Right atrium auricular region (tissue), 2 donors: ENCODE results near the gene SIRT1. TPM values are rescaled to one million over a fixed set of nuclear protein-coding genes. Genes with fewer than 3 reads are reported as not detected.
"Not testable (repeated sequence)": the region's sequence is repeated elsewhere in the genome, so short reads cannot be mapped to it uniquely, and the experiment has no call there.

Experiments used
- DNase-seq: peaks from one replicate; pipeline ENCODE4 v3.0.0-alpha.2; 2019; ENCODE audit warnings: low spot score
- H3K27ac ChIP-seq, 2 donors: fragments of 200-600 bp; sonication (generic); 1 replicate in 1 of 2; 2 replicates in 1 of 2; pipeline ENCODE4 v1.5.1; 2016 to 2019
- H3K27me3 ChIP-seq, 2 donors: fragments of 200-600 bp; sonication (generic); one replicate each; pipeline versions ENCODE4 v1.5.1 to v1.6.0; 2017 to 2019
- H3K36me3 ChIP-seq: fragments of 200-600 bp; sonication (generic); one replicate; pipeline ENCODE4 v1.5.1; 2016
- H3K4me1 ChIP-seq, 2 donors: fragments of 200-600 bp; sonication (generic); one replicate each; pipeline versions ENCODE4 v1.5.1 to v1.6.0; 2017 to 2019
- H3K4me3 ChIP-seq, 2 donors: fragments of 200-600 bp; sonication (generic); 1 replicate in 1 of 2; 2 replicates in 1 of 2; pipeline ENCODE4 v1.5.1; 2017 to 2019; ENCODE audit warnings: mild to moderate bottlenecking in 1 of 2, moderate library complexity in 1 of 2
- H3K9me3 ChIP-seq, 2 donors: fragments of 200-600 bp; sonication (generic); one replicate each; pipeline ENCODE4 v1.5.1; 2019
- total RNA-seq, 2 donors: library from RNA; depleted of rRNA; stranded (reverse); fragments of >200 nt; gene quantifications; one replicate each; pipeline ENCODE4 v1.1.0, GENCODE V29; 2016
- TF ChIP-seq, protein P1 (sequence below), 2 donors: fragments of 200-600 bp; sonication (generic); IDR thresholded peaks; one replicate each; pipeline ENCODE4 v1.5.1; 2019; ENCODE audit warnings: antibody characterized with exemption in 2 of 2

Gene SIRT1
- total RNA-seq, 2 donors from 2014 or later: 10.4 to 12.1 TPM

DNA sequence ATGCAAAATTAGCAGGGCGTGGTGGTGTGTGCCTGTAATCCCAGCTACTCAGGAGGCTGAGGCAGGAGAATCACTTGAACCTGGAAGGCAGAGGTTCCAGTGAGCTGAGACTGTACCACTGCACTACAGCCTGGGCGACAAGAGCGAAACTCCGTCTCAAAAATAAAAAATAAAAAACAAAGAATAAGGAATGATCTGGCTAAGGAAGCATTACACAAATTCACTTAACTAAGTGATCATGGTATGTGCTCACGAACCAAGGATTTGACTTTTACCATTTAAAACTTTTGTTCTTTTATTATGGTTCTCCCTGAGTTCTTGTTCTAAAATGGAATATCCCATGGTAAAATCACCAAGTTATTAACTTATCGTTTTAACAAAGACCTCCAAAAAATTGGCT, 71.2 kb downstream of the SIRT1 start:
- TF ChIP-seq, protein P1, sequence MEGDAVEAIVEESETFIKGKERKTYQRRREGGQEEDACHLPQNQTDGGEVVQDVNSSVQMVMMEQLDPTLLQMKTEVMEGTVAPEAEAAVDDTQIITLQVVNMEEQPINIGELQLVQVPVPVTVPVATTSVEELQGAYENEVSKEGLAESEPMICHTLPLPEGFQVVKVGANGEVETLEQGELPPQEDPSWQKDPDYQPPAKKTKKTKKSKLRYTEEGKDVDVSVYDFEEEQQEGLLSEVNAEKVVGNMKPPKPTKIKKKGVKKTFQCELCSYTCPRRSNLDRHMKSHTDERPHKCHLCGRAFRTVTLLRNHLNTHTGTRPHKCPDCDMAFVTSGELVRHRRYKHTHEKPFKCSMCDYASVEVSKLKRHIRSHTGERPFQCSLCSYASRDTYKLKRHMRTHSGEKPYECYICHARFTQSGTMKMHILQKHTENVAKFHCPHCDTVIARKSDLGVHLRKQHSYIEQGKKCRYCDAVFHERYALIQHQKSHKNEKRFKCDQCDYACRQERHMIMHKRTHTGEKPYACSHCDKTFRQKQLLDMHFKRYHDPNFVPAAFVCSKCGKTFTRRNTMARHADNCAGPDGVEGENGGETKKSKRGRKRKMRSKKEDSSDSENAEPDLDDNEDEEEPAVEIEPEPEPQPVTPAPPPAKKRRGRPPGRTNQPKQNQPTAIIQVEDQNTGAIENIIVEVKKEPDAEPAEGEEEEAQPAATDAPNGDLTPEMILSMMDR (IDR thresholded peaks at IDR 0.05): no peak
- Histone ChIP-seq H3K9me3 (no peaks in the 10 kb centered on the region), H3K36me3 (peaks cover 33% of the 10 kb centered on the region), H3K4me3 (no peak overlapping the region), H3K4me1 (no peaks in the 10 kb centered on the region), H3K27me3 (no peaks in the 10 kb centered on the region), H3K27ac (no peak overlapping the region)
- DNase-seq: no peak

GRCh38 chr10:67959839-67960476, 75.5 kb downstream of the SIRT1 start:
- no peak overlapping the region for H3K4me3 ChIP-seq
- no peaks in the 10 kb centered on the region for H3K9me3 ChIP-seq
- no peak for DNase-seq
- peaks cover 14% of the 10 kb centered on the region for H3K36me3 ChIP-seq
- no peak overlapping the region for H3K27ac ChIP-seq
- H3K27me3 ChIP-seq: no peaks in the 10 kb centered on the region
- TF ChIP-seq, protein P1 (IDR thresholded peaks at IDR 0.05): no peak
- H3K4me1 ChIP-seq: no peaks in the 10 kb centered on the region

DNA sequence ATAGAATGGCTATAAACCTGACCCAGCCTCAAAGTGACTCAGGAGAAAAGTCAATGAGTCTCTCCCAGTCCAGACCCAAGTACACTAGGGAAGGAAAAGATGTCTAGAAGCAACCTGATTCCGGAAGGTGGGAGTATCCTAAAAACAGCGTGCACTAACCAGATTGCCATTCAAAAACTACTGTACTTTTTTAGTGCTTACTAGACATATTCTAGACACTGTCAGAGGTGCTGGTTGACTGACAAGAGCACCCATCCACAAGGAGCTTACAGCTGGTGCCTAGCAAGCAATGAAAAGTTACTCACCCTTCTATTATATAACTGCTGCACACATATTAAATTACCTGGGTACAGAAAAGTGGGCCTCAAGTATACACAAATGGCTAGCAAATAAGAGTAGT, 81.0 kb downstream of the SIRT1 start:
- Histone ChIP-seq H3K4me3 (no peak overlapping the region), H3K9me3 (no peaks in the 10 kb centered on the region), H3K27me3 (no peaks in the 10 kb centered on the region), H3K36me3 (peaks cover 16% of the 10 kb centered on the region), H3K27ac (no peak overlapping the region), H3K4me1 (no peaks in the 10 kb centered on the region)
- TF ChIP-seq, protein P1 (IDR thresholded peaks at IDR 0.05): no peak
- DNase-seq: no peak

GRCh38 chr10:67966035-67966434, 81.6 kb downstream of the SIRT1 start:
- not testable (repeated sequence) for H3K4me1 ChIP-seq, H3K27me3 ChIP-seq
- H3K36me3 ChIP-seq: peaks cover 16% of the 10 kb centered on the region

More at GRCh38 chr10:67966035-67966434, 81.6 kb downstream of the SIRT1 start:
- DNase-seq, H3K27ac ChIP-seq, H3K4me3 ChIP-seq, H3K9me3 ChIP-seq: not testable (repeated sequence)

Other genes starting within 250 kb of the SIRT1 start
- 10 to 100 TPM; 20.3 to 23.8 TPM for gene CTNNA3, start 188.5 kb upstream of the SIRT1 start, total RNA-seq
- 1 to 10 TPM; 2.6 to 6.0 TPM for gene DNAJC12, start 46.5 kb upstream of the SIRT1 start, total RNA-seq
- gene HERC4, start 190.6 kb downstream of the SIRT1 start, total RNA-seq: 10 to 100 TPM; 22.0 to 22.5 TPM
- 100 to 1,000 TPM in 1 of 2 donors, 10 to 100 TPM in 1; 93.5 to 145 TPM for gene MYPN, start 224.8 kb downstream of the SIRT1 start, total RNA-seq